Stimulated activated CD8-positive, alpha-beta memory T cell treated with anti-CD3 and anti-CD28 coated beads, Interleukin-7, amount 100 ng/mL, for 48 hours (primary cell): ENCODE results near the gene ACAD9.

Source experiments
- DNase-seq, 2 donors: peaks; one replicate each; pipeline ENCODE4 v3.0.0-alpha.2; 2020; ENCODE audit warnings: low read depth in 1 of 2; ENCODE audit errors: extremely low read depth in 1 of 2

The ACAD9 gene

DNA sequence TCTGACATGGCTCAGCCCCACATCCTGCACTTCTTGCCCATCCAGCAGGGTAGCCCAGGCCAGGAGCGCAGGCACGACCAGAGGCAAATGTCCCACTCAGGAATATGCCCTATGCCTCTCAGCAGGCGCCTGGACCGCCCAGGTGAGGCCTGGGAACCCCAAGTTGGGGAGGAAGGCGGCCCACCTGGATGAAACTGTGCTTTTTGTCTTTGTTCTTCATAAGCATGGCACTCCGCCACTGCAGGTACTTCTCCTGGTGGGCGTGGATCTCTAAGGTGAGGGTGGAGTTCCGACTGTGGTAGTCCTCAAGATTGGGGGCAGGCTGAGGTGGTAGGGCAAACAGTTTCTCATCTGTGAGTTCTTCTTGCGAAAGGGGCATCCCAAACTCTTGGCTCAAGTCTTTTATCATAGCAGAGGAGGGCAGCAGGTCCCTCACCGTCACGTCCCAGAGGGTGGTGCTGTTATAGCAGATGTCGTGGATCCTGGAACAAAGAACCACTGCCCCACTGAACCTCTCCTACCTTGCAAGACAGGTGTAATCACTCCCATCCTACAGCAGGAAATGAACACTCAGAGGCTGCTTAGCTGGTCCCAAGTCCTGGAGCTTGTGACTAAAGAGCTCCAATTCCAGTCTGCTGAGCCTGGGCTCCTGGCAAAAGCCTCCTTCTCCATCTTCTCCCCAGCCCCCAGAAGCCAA, 53.2 kb downstream of the ACAD9 start:
- DNase-seq: no peak

DNA sequence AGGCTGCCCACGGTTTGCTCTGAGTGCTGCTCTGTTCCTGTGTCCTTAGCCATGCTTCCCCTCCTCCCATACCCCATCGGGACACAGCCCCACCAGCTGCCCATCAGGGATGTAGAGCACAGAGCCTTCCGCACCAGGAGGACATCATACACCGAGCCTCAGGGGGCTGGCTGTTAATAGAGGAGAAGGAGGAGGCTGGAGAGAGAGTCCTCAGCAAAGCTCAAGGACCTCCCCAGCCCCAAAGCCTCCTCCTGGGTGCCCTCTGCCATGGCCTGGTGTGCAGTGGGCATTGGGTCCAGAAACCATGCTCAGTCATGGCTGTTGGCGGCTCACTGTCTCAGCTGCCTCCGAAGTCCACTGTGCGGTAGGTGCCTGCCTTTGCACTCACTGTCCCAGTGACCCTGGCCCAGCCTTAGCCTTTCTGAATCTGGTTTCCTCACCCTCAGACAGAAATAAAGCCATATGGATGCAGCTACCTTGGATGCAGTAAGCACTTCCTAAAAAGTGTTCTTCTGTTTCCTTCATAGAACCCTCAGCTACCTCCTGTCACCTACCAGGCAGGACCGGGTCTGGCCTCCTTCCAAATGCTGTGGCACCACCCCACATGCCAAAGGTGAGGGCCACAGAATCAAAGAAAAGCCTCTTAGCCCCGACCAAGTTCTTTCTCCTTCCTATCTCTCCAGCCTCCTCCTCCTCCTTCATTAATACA, 53.9 kb downstream of the ACAD9 start:
- no peak for DNase-seq

DNA sequence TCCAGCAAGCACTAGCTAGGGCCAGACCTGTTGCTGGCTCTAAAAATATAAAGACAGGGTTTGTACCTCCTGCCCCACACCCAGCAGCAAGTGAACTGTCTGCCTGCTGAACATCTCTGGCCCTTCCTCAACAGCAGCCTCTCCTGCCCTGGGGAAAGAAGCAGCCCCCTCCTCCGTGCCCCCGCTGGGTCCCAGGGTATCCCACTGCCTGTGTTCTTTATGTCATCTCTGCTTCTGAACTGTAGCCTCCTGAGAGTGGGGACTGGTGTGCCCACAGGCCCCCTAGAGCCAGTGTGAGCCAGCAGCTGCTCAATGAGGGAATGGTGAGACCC, 54.5 kb downstream of the ACAD9 start:
- DNase-seq: no peak

DNA sequence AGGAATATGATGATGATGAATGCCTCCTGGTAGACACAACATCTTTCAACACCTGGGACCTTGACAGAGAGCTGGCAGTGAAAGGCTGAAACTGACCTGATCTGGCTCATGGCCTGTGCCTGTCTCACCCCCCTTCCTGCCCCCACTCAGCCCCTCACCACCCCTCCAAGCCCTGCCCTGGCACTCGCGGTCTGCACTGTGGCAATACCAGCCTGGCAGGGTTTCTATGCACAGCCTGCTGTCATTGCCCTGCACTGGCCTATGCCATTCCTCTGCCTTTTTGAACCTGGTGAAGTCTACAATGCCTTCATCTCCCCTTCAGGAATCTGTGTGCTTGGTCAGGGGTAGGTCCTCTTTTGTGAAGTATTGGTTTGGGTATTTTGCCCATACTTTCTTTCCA, 56.5 kb downstream of the ACAD9 start:
- no peak for DNase-seq

DNA sequence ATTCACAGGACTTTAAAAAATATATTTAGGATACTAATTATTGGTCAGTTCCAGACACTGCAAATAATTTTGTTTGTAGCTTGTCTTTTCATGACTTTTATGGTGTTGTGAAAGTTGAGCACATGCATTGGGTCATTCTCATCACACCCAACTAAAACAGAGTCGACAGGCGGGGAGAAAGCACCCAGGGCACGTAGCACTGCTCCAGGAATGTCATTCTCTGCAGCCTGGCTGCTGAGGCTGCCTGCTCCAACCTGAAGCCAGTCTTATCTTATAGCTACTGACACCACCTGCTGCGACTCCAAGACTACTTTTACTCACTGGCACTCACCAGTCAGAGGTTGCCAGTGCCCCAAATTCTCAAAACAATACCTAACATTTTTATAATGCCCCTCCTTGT, 56.9 kb downstream of the ACAD9 start:
- no peak for DNase-seq

DNA sequence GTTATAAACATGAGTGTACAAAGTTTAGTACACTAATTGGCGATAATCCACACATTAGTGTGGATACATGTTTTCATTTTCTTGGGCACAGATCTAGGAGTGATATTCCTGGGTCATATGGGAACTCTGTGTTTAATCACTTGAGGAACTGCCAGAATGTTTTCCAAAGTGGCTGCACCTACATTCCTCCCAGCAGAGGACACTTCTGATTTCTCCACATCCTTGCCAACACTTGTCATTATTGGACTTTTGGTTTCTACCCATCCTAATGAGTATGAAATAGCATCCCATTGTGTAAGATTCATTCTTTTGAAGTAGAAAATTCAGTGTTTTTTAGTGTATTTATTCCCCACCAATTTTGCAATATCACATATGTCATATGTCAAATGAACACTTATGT, 60.8 kb downstream of the ACAD9 start:
- no peak for DNase-seq

DNA sequence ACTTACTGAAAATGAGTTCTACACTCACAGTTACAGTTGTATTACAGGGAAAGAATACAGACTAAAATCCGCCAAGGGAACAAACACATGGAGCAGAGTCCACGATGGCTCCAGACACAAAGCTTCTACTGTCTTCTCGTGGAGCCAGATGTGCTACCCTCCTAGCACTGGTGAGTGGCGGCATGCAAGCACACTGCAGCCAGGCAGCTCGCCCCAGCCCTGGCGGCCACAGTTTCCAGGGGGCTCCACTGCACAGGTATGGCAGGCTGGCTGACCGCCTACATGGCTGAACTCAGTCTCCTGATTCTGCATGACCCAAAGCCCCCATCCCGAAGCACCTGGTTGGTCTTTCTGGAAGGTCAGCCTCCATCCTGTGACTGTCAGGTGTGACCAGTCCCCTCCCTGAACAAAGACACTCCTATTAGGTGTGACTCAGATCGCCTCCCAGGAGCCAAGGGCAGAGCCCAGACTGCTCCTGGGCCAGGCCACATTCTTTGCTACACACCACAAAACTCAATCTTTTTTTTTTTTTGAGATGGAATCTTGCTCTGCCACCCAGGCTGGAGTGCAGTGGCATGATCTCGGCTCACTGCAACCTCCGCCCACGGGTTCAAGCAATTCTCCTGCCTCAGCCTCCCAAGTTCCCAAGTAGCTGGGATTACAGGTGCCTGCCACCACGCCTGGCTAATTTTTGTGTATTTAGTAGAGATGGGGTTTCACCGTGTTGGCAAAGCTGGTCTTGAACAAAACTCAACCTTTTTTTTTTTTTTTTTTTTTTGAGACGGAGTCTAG, 62.9 kb downstream of the ACAD9 start:
- DNase-seq: no peak

DNA sequence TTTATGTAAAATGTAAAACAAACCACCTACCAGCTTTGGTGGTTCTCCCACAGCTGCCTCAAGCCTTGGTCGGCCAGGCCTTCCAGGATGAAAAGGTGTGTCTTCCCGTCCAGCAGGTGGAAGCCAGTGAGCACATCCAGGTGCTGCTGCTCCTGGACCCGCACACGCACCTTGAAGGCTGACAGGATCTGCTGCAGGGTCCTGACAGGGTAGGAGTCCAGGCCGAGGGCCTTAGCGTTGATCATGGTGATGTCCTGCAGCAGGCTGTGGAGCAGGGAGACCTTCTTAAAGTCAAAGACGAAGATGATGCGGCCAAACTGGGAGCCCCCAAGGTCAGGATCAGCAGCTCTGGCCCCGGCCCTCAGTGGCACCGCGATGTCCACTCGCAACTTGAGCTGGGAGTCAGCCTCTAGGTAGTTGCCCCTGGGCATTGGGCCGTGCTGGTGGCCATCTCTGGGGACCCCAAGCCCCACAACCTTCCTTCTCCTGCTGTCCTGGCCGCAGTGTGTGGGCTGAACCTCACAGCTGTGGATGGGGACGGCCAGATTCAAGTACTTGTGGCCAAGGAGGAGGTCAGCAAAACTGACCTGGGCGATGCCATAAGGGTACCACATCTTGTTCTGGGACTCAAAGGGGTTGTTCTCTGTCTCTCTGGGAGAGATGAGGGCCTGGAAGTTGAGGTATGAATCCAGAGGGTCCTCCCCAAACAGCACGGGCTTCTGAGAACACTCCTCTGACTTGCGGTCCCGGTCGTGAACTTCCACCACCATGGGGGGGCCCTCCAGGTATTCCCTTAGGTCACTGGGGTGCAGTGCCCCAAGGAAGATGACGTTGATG, 65.8 kb downstream of the ACAD9 start:
- no peak for DNase-seq

DNA sequence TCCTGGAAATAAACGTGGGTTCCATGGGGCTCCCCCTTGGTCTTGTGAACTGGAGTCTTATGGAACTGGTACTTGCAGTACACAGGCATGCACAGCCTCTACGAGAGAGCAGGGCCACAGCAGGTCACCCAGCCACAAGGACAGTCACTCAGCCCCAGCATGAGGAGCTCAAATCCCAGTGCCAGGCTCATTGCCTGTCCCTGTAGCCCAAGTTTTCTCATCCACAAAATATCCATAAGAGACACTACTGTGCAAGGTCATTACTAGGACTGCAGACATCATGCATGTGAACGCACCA, 66.4 kb downstream of the ACAD9 start:
- DNase-seq: no peak

DNA sequence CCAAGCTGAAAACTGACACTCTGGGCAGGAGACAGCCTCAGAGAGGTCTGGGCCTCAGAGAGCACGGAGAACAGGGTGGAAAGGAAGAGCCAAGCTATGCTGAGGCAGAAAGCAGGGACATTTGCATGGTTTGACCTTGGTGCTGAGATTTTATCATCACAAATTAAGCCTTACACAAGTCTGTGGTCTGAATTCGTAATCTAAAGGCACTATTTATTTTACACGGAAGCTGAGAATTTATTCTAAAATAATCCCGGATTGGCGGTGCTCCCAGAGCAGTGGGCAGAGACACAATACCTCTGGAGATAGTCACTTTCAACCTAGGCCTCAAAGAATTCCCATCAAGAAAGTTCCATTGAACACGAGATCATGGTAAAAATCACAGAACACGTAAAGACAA, 67.0 kb downstream of the ACAD9 start:
- no peak for DNase-seq

DNA sequence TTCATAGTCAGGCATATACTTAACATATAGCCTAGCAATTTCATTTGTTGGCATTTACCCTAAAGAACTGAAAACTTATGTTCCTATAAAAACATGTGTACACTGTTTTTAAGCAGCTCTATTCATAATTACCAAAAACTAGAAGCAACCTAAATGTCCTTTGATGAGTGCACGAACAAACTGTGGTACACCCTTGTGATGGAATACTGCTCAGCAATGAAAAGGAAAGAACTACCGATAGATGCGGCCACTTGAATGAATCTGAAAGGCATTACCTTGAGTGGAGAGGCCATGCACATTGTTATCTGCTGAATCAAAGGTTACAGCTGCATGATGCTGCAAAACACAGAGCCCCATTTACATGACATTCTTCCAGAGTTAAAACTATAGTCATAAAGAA, 69.7 kb downstream of the ACAD9 start:
- no peak for DNase-seq

DNA sequence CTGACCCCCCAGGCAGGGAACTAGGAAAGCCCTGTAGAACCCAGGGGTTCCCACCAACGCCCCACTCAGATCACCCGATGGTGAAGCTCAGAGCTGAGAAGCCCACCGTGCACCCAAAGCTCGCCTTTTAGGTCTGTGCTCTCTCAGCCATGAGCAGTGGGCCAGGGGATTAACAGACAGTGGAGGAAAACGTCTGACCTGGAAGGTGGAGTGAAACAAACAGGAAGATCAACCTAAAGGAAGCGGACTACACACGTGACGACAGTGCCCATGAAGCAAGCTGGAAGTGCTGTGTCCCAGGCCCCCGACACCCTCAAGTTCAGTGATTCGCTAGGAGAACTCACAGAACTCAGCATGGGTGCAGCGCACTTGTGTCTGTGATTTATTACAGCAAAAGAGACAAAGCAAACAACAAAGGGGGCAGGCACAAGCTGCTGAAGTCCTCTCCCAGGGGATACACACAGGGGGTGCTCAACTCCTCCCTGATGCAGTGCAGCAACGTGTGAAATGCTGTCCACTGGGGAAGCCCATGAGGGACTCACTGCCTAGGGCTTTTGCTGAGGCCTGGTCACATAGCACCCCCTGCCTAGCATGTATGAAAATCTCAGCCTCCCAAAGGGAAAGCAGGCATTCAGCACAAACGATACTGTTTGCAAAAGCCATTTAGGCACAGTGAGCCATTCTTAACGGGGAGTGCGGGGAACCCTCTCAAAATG, 71.0 kb downstream of the ACAD9 start:
- no peak for DNase-seq

DNA sequence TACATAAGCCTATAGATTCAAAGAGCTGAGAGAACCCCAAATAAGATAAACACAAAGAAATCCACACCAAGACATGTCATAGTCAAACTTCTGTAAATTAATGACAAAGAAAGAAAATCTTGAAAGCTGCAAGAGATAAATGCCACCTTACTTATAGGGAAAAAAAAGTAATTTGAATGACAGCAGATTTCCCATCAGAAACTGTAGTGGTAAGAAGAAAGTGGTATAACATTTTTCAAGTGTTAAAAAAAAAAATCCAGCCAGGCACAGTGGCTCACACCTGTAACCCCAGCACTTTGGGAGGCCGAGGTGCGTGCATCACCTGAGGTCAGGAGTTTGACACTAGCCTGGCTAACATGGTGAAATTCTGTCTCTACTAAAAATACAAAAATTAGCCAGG, 77.0 kb downstream of the ACAD9 start:
- DNase-seq: no peak
